ENCODE data around the gene MAGEA6. TPM values are rescaled to one million over a fixed set of nuclear protein-coding genes. Genes with fewer than 3 reads are reported as not detected.
"Not testable (repeated sequence)": the region's sequence is repeated elsewhere in the genome, so short reads cannot be mapped to it uniquely, and the experiment has no call there.

The MAGEA6 gene
- total RNA-seq, 5 donors from 2014 or later (not counting 1 experiment from before 2014, with no cell fraction given): 0.15 TPM; not detected in 4

GRCh38 chrX:152758918-152759317 lies 10.6 kb downstream of the MAGEA6 start, which contains the start of gene CSAG3:
CSAG3 (plus strand) TSS chrX:152759218.
- H3K27ac Mint-ChIP-seq; H3K36me3 ChIP-seq (ENCODE audit: control insufficient read depth in 2 of 2, extremely low read depth in 1 of 2, insufficient read depth in 1 of 2, low read length in 1 of 2); H3K27ac ChIP-seq (ENCODE audit: low read length); ATAC-seq (replicated peaks in 1 of 4); H3K4me1 ChIP-seq (ENCODE audit: control insufficient read depth in 1 of 2, extremely low read depth in 1 of 2, insufficient read depth in 2 of 2, low read length in 2 of 2); CTCF ChIA-PET; H3K4me1 Mint-ChIP-seq; DNase-seq; POLR2A ChIA-PET; H3K4me3 ChIP-seq (ENCODE audit: control insufficient read depth in 1 of 2, extremely low read depth in 1 of 2, low read length in 1 of 2); H3K27me3 ChIP-seq (replicated peaks in 1 of 2; ENCODE audit: control insufficient read depth in 2 of 2, extremely low read depth in 1 of 2, insufficient read depth in 2 of 2, low read length in 1 of 2); H3K36me3 Mint-ChIP-seq; H3K27me3 Mint-ChIP-seq; H3K9me3 ChIP-seq; H3K9me3 Mint-ChIP-seq; H3K4me3 Mint-ChIP-seq: not testable (repeated sequence)
- no CpG with 5 or more reads among the region's 2 CpGs for WGBS (ENCODE audit: insufficient coverage)

- H3K27me3 ChIP-seq (replicated peaks in 1 of 2; ENCODE audit: control insufficient read depth in 2 of 2, extremely low read depth in 1 of 2, insufficient read depth in 2 of 2, low read length in 1 of 2); H3K27ac Mint-ChIP-seq; H3K9me3 Mint-ChIP-seq; H3K4me1 Mint-ChIP-seq; DNase-seq; POLR2A ChIA-PET; H3K36me3 Mint-ChIP-seq; CTCF ChIA-PET; H3K27me3 Mint-ChIP-seq; H3K4me1 ChIP-seq (ENCODE audit: control insufficient read depth in 1 of 2, extremely low read depth in 1 of 2, insufficient read depth in 2 of 2, low read length in 2 of 2); H3K4me3 ChIP-seq (ENCODE audit: control insufficient read depth in 1 of 2, extremely low read depth in 1 of 2, low read length in 1 of 2); ATAC-seq (replicated peaks in 1 of 4); H3K27ac ChIP-seq (ENCODE audit: low read length); H3K9me3 ChIP-seq; H3K36me3 ChIP-seq (ENCODE audit: control insufficient read depth in 2 of 2, extremely low read depth in 1 of 2, insufficient read depth in 1 of 2, low read length in 1 of 2); H3K4me3 Mint-ChIP-seq: not testable (repeated sequence)
- WGBS (ENCODE audit: insufficient coverage): no CpG with 5 or more reads among the region's 5 CpGs
Measured at GRCh38 chrX:152754871-152755270, 14.6 kb downstream of the MAGEA6 start.

GRCh38 chrX:152753686-152754650 lies 15.5 kb downstream of the MAGEA6 start, which contains the start of gene MAGEA2:
MAGEA2 (minus strand) TSS chrX:152753842; CDS start chrX:152751363, 2,479 bp downstream.
- H3K4me1 Mint-ChIP-seq; H3K36me3 ChIP-seq (ENCODE audit: control insufficient read depth in 2 of 2, extremely low read depth in 1 of 2, insufficient read depth in 1 of 2, low read length in 1 of 2); H3K27me3 ChIP-seq (replicated peaks in 1 of 2; ENCODE audit: control insufficient read depth in 2 of 2, extremely low read depth in 1 of 2, insufficient read depth in 2 of 2, low read length in 1 of 2); H3K27ac ChIP-seq (ENCODE audit: low read length); H3K9me3 ChIP-seq; POLR2A ChIA-PET; H3K4me3 ChIP-seq (ENCODE audit: control insufficient read depth in 1 of 2, extremely low read depth in 1 of 2, low read length in 1 of 2); H3K27ac Mint-ChIP-seq; H3K9me3 Mint-ChIP-seq; ATAC-seq (replicated peaks in 1 of 4); H3K36me3 Mint-ChIP-seq; H3K27me3 Mint-ChIP-seq; H3K4me3 Mint-ChIP-seq; DNase-seq; CTCF ChIA-PET; H3K4me1 ChIP-seq (ENCODE audit: control insufficient read depth in 1 of 2, extremely low read depth in 1 of 2, insufficient read depth in 2 of 2, low read length in 2 of 2): not testable (repeated sequence)
- no CpG with 5 or more reads among the region's 35 CpGs for WGBS (ENCODE audit: insufficient coverage)

- H3K27ac Mint-ChIP-seq: no peak overlapping the region
- CTCF ChIA-PET: no interaction called here
- no peaks in the 10 kb centered on the region for H3K36me3 Mint-ChIP-seq
- H3K27me3 ChIP-seq (replicated peaks in 1 of 2; ENCODE audit: control insufficient read depth in 2 of 2, extremely low read depth in 1 of 2, insufficient read depth in 2 of 2, low read length in 1 of 2): no peaks in the 10 kb centered on the region
- no peaks in the 10 kb centered on the region for H3K9me3 Mint-ChIP-seq
- ATAC-seq (replicated peaks in 1 of 4) (no peak), DNase-seq (no peak)
- no peaks in the 10 kb centered on the region for H3K9me3 ChIP-seq
- POLR2A ChIA-PET: no interaction called here
- no peaks in the 10 kb centered on the region for H3K4me1 Mint-ChIP-seq
- no peaks in the 10 kb centered on the region for H3K4me1 ChIP-seq (ENCODE audit: control insufficient read depth in 1 of 2, extremely low read depth in 1 of 2, insufficient read depth in 2 of 2, low read length in 2 of 2)
- no CpG with 5 or more reads among the region's 5 CpGs for WGBS (ENCODE audit: insufficient coverage)
- no peak overlapping the region for H3K4me3 ChIP-seq (ENCODE audit: control insufficient read depth in 1 of 2, extremely low read depth in 1 of 2, low read length in 1 of 2)
- H3K27ac ChIP-seq (ENCODE audit: low read length): no peak overlapping the region
- H3K4me3 Mint-ChIP-seq: no peak overlapping the region
- H3K36me3 ChIP-seq (ENCODE audit: control insufficient read depth in 2 of 2, extremely low read depth in 1 of 2, insufficient read depth in 1 of 2, low read length in 1 of 2): no peaks in the 10 kb centered on the region
- peaks cover 0 to 6% of the 10 kb centered on the region in 2 donors for H3K27me3 Mint-ChIP-seq
Measured at GRCh38 chrX:152738560-152738959, 30.9 kb downstream of the MAGEA6 start.

GRCh38 chrX:152736528-152736927 lies 33.0 kb downstream of the MAGEA6 start:
- 83% methylated on average over 4 of the region's 12 CpGs for WGBS (ENCODE audit: insufficient coverage)
- H3K27ac Mint-ChIP-seq; H3K4me1 Mint-ChIP-seq; H3K4me1 ChIP-seq (ENCODE audit: control insufficient read depth in 1 of 2, extremely low read depth in 1 of 2, insufficient read depth in 2 of 2, low read length in 2 of 2); H3K9me3 ChIP-seq; H3K9me3 Mint-ChIP-seq; H3K36me3 ChIP-seq (ENCODE audit: control insufficient read depth in 2 of 2, extremely low read depth in 1 of 2, insufficient read depth in 1 of 2, low read length in 1 of 2); POLR2A ChIA-PET; H3K27me3 Mint-ChIP-seq; H3K27me3 ChIP-seq (replicated peaks in 1 of 2; ENCODE audit: control insufficient read depth in 2 of 2, extremely low read depth in 1 of 2, insufficient read depth in 2 of 2, low read length in 1 of 2); H3K4me3 ChIP-seq (ENCODE audit: control insufficient read depth in 1 of 2, extremely low read depth in 1 of 2, low read length in 1 of 2); H3K36me3 Mint-ChIP-seq; H3K4me3 Mint-ChIP-seq; H3K27ac ChIP-seq (ENCODE audit: low read length); ATAC-seq (replicated peaks in 1 of 4); DNase-seq; CTCF ChIA-PET: not testable (repeated sequence)

GRCh38 chrX:152735860-152736511 lies 33.5 kb downstream of the MAGEA6 start:
- CTCF ChIA-PET: no interaction called here
- ATAC-seq (replicated peaks in 1 of 4): no peak
- no peak overlapping the region for H3K27ac ChIP-seq (ENCODE audit: low read length)
- no peaks in the 10 kb centered on the region for H3K36me3 ChIP-seq (ENCODE audit: control insufficient read depth in 2 of 2, extremely low read depth in 1 of 2, insufficient read depth in 1 of 2, low read length in 1 of 2)
- Mint-ChIP-seq H3K36me3 (no peaks in the 10 kb centered on the region), H3K4me1 (no peaks in the 10 kb centered on the region), H3K9me3 (no peaks in the 10 kb centered on the region), H3K4me3 (no peak overlapping the region), H3K27ac (no peak overlapping the region), H3K27me3 (peaks cover 0 to 4% of the 10 kb centered on the region in 2 donors)
- no peaks in the 10 kb centered on the region for H3K27me3 ChIP-seq (replicated peaks in 1 of 2; ENCODE audit: control insufficient read depth in 2 of 2, extremely low read depth in 1 of 2, insufficient read depth in 2 of 2, low read length in 1 of 2)
- POLR2A ChIA-PET: no interaction called here
- no peak overlapping the region for H3K4me3 ChIP-seq (ENCODE audit: control insufficient read depth in 1 of 2, extremely low read depth in 1 of 2, low read length in 1 of 2)
- no peak for DNase-seq
- 75% methylated on average over 4 of the region's 12 CpGs for WGBS (ENCODE audit: insufficient coverage)
- H3K4me1 ChIP-seq (ENCODE audit: control insufficient read depth in 1 of 2, extremely low read depth in 1 of 2, insufficient read depth in 2 of 2, low read length in 2 of 2): no peaks in the 10 kb centered on the region
- no peaks in the 10 kb centered on the region for H3K9me3 ChIP-seq
